Activated CD8-positive, alpha-beta memory T cell treated with anti-CD3 and anti-CD28 coated beads, Interleukin-2, amount 50 U/mL, for 48 hours (primary cell): ENCODE results near the gene NUDT8.
"Not testable (repeated sequence)": the region's sequence is repeated elsewhere in the genome, so short reads cannot be mapped to it uniquely, and the experiment has no call there.

ENCODE experiments used
- DNase-seq: peaks from one replicate; pipeline ENCODE4 v3.0.0-alpha.2; 2020

The NUDT8 gene

DNA sequence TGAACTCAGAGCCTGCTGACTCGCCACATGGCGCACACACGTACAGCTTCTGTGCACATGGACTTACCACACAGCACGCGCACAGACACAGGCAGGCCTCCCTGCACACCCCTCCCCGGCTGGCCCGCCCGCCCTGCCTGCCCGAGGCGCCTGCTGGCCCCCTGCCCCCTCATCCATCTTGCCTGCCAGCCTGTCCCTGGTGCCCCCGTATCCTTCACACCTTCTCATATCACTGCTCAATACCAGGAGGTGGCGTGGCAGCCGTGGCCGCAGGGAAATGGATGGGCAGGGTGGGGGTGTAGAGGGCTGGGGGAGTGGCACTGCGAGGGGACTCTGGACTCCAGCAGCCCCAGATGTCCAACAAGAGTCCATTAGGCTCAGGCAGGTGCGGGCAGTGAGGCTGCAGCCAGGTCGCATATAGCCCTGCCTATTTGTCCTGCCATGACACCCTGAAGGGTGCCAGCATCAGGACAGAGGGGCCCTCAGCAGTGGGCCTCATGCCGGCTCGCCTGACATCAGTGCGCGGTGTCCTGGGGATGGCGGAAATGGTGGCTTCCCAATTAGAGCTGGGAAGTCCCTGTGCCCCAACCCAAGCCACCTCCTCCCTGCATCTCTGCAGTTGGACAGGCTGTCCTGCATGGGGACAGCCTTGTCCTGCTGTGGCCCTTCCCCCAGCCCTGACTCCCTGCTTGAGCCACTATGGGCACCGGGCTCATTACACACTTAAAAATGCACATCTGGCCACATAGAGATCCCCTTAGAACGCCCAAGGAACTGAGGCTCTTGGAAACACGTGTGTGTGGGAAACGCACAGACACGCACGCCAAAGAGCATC lies 11.8 kb upstream of the NUDT8 start:
- no peak for DNase-seq

DNA sequence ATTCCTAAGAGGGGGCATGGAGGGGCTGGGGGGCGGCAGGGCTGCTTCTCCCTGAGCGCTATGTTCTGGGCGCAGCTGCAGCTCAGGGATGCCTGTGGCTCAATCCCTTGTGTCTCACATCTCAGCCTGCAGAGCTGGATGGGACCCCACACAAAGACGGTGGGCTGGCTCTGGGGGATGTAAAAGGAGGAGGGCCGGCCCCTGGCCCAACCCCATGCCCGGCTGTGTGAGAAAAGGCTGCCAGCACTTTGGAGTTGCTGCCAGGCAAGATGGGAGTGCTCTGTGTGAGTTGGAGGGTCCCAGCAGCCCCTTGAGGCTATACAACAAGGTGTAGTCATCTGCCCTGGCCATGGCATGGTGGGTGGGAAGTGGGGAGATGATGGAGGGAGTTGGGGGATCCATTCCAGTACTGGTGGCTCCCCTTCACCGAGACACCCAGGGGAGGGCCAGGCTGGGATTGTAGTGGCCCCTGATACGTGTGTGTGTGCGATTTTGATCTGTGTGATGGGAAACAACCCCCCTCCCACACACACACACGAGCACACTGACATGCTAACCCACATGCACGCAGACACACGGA lies 11.1 kb upstream of the NUDT8 start:
- no peak for DNase-seq

DNA sequence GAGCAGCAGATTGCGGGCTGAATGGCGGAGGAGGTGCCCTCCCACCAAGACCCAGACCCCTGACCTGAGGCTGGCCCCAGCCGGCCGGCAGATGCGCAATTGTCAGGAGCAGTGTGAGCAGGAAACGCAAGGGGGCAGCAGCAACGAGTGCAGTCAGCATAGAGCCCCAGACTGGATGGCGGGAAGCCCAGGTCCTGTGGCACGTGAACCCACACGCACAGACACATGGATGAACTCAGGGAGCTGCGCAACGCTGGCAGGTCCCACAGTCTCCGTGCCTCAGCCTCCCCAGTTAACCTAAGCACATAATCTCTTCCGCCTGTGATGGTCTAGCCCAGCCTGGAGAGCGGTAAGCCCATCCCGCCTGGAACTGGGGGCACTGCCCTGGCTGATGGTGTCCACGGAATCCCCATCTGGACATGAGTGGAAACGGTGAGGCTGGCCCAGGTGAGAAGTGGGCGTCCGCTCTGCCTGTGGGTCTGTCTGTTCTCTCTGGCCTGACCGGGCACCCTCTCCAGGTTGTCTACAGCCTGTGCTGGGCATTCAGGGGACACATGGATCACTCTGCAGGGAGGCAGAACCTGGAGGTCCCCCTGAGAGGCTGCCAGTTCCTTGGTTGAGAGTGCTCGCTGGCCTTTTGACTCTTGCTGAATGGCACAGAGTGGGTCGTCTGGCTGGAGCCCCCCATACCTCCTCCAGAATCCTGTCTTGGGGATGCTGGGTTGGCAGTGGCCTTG lies 10.5 kb upstream of the NUDT8 start:
- peak; percentile 74 for DNase-seq

DNA sequence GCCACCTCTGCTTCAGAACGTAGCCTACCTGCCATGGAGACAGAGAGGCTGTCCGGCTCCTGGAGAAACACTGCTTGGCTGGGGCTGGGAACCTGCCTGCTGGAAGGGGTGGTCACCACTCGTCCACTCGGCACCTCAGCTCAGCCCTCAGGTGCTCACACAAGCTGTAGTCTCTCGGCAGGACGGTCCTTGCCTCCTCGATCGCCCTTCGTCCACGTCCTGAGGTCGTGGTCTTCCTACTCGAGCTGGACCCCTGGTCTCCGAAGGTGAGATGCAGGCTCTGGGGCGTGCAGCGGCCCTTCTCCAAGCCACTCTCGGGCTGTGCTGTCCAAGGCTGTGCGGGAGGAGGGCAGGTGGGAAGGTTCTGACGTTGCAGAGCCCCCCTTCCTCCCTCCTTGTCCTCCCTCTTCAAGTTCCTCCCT lies 9.7 kb upstream of the NUDT8 start, which contains the start of gene TBX10:
Gene TBX10 (minus strand): TSS at position 326 of the 422 bp plus-strand sequence. CDS start 291 bp downstream, at position 35.
- no peak for DNase-seq

DNA sequence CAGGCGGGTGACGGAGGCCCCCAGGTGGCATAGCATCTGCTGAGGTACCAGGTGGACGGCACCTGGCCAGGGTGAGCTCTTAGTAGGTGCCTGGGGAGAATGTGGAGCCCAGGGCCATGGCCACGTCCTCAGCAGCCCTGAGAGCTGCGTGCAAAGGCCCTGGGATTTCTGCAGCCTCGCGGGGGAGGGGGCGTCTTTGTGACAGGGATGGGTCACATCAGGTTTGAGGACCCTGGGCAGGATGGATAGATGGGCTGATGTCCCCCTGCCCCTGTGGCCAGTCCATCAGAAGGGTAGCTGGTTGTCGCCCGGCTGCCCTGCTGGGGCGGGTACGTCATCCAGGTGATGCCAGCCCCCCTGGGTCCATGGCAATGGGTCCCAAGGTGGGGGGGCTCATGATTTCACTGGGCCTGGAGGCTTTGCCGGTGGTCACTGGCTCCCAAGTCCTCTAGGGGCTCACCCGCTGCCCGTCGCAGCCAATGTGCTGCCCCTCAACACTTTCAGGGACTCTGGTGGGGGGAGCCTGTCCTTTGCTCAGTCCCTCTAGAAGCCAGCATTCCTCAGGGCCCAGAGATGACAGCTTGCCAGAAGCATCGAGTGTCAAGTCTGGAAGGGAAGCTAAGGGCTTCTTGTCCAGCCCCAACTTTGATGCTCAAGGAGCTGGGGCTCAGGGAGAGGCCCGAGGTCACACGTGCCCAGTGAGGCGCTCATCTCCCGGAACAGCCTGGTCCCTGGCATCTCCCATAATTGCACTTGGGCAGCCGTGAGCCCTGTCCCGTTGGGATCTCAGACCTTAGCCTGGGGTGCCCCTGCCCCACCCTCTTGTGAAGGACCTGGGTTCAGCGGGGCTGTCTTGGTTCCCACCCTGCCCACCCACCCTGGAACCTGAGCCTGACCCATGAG lies 9.0 kb upstream of the NUDT8 start:
- DNase-seq = no peak

DNA sequence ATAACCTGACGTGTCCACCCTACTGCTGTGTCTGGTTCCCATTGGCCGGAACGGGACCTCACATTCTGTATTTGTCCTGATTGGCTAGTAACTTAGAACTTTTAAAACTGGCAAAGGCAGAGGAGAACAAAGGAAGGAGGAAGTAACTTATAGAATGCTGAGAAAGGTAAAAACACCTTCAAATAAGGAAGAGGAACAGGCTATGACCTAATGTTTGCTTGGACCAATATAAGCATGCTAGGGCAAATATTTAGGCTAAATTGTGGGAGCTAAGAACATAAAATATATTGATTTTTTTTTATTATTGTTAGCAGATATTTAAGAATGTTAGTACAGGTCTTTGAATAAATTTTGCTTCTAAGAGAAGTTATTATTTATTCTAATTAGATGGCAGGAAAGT lies 7.7 kb upstream of the NUDT8 start:
- not testable (repeated sequence) for DNase-seq

DNA sequence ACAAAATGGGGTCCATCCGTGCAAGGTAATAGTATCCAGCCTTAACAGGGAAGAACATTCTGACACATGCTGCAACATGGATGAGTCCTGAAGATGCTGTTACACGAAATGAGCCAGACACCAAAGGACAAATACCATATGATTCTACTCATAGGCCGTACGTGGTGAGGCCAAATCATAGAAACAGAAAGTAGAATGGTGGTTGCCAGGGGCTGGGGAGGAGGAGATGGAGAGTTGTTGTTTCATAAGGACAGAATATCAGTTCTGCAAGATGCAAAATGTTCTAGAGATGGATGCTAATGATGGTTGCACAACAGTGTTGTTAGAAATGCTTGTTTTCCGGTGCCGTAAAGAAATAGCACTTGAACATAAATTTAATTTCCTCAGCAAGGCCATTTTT lies 7.2 kb upstream of the NUDT8 start:
- no peak for DNase-seq

DNA sequence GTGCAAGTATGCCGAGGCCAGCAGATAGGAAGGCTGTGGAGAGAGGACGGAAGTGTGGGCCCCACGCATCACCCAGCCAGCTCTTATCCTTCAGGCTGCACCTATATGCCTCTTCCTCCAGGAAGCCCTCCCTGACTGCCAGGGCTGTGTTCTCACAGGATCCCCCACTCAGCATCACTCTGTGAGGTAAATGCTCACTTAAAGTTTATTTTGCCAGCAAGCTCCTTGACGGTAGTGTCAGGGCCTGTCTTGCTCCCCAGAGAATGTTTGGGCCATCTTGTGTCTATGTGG lies 5.4 kb upstream of the NUDT8 start:
- no peak for DNase-seq

DNA sequence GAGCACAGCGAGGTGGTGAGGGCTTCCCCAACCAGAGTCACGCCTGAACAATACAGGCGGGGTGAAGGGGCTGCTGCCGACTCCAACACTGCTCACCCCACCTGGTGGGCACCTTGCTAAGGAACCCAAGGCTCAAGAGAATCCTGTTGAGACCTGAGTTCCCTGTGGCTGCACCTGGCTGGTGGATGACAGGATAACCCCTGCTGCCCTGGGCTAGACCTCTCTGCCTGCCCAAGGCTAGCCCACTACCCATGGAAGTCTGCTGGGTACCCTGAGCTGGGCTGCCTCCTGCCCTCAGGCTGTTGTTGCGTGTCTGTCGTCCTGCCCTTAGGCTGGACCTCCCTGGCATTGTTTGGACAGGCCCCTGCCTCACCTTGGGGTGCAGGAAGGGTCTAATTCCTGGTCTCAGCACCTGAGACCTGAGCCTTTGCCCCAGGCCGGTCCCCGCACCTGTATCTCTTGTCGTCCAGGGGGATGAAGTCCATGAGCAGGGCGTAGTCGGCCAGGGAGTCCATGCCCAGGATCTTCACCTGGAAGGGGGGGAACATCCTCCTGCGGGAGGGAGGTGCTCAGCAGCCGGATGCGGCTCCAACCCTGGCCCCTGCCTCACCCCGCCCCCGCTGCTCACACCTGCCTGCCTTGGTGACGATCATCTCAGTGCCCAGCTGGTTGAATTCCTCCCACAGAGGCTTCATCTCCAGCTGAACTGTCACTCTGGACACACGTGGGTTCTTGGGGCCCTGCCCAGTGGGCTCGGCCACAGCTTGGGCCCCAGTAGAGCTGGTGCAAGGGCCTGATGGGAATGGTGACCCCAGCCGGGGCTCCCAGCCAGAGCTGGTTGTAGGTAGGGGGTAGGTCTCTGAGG lies 4.9 kb upstream of the NUDT8 start:
- DNase-seq = no peak

DNA sequence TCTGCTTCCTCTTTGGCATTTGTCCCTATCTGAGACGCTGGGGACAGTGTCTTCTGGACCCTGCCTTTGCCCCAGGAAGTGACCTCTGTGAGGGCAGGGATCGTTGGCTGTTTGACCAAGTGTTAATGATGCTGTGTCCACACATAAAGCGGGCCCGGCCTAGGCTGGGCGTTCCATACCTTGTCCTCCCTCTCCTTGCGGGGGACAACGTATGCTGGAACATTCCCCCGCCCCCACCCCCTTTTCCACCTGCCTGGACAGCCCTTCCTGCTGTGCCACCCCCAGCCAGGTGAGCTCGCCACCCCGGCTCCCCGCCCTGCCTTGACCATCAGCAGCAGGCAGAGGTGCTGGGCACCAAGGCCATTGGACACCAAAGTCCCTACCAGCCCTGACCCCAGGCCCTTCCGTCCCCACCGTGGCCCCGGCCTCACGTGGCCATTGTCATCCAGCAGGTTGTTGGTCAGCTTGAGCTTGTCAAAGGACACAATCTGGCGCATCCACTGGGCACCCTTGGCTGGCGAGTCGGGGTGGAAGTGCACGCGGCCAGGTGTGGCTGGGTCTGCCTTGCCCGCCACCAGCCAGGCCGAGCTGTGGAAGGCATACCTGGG lies 4.1 kb upstream of the NUDT8 start:
- DNase-seq = no peak

DNA sequence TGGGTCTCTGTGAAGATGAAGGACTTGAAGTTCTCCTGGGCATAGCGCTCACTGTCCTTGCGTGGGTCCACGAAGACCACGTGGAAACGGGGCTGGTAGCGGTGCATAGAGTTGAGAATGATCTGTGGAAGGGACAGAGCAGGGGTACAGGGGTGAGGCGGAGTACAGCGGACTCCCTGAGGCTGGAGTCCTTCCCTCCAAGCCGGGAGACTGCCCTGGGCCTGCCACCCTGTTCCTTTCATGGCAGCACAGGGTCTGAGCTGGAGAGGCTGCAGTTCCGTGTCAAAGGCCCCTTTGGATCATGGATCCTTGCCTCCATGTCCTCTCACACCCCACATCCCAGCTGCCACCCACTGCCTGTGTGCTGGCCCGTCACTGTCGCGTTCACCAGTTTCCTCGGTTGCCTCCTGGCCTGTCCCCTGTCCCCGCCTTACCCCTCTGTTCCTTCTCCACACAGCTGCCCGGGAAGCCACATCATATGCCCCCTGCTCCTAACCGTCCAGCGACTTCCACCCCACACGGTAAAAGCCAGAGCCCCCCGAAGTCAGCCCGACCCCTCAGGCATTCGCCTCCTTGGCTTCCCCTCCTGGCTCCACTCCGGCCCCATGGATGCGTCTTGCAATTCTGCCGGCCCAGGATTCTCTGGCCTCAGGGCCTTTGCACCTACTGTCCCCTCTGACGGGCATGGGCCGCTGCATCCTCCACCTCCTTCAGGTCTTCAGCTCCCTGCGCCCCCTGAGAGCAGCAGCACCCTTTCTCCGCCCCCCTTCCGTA lies 3.4 kb upstream of the NUDT8 start:
- no peak for DNase-seq

DNA sequence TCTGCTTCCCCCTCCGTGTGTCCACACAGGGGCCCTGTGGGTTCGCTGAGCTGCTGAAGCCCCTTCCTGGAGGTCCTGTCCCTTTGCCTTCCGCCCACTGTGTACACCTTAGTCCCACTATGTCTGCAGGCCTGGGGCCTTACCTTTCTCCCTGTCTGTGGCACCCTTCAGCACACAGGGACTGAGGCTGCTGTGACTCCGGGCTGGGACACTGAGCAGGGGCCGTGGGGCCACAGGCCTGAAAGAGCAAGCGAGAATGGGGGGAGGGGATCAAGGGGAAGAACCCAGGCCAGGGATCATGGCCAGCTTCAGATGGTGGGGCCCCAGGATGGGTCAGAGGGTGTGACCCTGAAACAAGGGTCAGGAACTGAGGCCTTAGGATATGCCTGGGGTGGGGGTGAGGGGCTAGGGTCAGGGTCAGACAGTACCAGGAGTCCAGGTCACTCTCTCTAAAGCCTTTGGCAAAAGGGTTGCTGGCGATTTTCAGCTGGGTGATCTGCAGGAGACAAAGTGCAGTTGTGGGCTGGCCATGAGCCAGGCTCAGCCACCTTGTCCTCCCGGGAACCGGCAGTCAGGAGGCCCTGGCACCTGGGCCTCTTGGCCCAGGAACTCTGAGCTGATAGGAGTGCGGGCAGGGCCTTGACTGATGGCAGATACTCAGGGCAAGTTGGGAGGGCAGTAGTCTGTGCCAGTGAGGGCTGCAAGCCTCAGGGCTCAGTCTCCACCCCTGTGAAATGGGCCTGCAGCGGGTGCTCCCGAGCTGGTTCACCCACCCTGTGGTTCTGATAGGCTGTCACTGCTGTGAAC lies 2.6 kb upstream of the NUDT8 start:
- DNase-seq = no peak

DNA sequence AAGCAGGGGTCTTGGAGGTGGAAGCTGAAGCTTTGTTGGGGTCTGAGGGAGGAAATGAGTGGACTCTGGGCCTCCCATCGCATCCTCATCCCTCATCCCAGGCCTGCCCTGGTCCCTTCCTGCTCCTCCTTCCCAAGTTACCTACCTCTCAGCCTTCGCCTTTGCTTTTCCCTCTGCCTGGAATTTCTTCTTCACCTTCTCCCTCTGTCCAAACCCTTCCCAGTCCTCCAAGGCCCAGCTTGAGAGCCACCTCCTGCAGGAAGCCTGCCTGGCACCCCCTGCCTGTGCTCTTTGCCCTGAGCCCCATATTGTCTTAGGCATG lies 2.1 kb upstream of the NUDT8 start:
- no peak for DNase-seq

DNA sequence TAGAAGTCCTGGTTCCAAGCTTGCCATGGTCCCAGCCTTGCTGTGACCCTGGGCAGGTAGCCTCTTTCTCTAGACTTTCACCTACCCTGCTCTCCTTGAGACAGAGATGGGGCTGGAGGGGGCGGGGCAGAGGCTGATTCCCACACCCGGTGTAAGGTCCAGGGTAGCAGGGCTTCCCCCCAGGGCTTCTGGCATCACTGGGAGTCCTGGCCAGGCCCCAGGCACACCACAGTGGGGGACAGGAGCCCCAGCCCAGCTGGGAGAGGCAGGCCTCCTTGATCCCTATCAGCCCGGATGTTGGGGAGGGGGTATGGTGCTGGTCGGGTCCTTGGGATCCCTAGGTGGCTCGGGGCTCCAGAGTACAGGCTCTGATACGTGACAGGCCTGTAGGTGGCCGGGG lies 1.7 kb upstream of the NUDT8 start:
- DNase-seq = peak; percentile 48

DNA sequence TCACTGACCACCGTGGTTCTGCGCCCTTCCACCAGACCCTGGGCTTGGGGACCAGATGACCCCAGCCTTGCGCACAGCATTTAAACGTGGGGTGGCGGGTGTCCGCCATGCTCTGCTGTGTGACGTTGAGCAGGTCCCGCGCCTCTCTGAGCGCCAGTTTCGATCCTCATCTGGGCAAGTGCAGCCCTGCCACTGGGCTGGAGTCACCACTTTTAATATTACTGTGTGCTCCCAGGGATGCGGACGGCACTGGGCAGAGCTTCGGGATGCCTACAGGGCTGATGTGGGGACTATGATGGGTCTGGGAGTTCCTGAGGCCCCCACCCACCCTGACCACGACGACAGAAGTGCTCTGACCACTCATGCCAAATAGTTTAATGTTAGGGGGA lies 1.2 kb upstream of the NUDT8 start:
- no peak for DNase-seq

DNA sequence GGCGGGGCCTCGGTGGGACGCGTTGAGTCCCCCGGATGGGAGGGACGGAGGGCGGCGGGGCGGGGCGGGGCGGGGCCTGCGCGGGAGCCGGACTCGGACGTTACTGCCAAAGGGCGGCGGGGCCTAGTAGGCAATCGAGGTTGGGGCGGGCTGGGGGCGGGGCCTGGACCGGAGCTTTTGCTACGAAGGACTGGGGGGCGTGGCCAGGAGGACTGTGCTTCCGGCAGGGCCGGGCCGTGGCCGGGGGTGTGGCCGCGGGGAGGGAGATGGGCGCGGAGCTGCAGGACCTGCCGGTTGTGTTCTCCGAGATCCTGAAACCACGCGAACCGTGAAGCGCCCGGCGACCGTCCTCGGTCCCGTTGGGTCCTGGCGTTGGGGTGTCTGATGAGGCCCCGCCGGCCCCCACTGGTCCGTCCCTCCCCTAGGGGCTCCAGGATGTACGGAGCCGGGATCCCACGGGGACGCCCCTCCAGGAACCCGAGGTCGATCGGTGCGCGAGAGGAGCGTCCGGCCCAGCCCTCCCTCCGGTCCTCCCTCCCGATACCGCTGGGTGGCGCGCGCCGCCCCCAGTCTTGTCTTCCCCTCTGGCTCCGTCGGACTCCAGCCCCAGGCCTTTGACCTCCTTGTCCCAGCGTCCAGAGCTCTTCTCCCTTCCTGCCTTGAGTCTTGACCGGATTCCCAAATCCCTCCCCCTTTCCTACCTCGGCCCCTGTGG lies 648 bp upstream of the NUDT8 start:
- peak; percentile 98 for DNase-seq

DNA sequence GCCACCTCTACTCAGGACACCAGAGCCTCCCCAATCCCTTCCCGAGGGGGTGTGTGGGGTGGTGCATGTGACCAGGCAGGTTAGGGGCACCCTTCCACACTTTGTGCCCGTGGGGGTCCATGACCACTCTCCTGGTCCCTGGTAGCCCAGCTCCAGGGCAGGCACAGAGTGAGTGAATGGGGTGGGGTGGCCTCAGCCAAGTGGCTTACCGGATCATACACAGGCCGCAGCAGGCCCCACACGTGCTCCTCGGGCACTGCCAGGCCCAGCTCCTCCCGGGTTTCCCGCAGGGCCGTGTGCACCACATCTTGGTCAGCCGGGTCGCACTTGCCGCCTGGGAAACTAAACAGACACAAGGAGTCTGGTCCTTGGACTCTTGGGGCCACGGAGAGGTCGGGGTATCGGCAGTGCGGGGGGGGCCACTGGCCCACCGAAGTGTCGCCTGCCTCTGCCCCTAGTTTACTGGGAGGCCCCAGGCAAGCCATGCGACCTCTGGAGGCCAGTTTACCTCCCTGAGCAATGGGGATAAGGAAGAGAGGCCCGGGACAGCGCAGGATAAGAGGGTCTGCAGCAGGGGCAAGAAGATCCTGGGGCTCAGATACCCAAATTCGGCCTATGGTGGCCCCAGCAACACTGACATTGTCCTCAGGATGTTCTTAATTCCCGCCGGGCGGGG lies 889 bp downstream of the NUDT8 start:
- no peak for DNase-seq

DNA sequence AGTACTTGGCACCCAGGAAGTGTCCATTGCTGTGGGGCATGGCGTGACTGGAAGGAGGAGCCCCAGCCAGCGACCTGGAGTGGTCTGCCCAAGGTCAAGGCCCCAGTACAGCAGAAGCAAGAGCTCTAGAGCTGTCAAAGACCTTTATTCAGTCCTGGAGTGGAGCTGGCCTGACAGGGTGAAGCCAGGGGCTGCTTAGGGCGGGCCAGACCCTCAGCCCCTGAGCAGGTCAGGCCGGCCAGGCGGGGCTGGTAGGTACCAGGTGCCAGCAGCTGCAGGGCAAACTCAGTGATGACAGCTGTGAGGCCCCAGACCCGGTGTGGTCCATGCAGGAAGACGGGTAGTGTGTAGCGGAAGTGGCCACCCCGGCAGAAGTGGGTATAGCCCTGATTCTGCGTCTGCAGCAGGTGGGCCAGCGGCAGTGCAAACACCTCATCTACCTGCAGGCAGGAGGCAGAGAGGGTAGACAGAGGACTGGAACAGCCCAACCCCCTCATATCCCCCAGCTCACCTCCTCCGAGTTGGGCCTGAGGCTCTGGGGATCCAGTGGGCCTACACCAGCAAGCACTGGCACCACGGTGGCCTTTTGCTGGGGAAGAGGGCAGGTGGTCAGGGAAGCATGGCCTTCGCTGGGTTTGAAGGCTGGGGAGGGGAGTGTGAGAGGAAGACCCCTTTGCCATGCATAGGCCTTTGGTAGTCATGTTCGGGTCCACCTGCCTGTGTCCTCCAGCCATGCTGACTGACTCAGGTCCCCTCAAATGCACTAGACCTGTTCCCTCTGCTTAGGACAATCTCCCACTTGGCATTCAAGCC lies 1.7 kb downstream of the NUDT8 start:
- DNase-seq = no peak
